Chondrocyte (in vitro differentiated cells): ENCODE measurements around the gene RNF166. TPM values are rescaled to one million over a fixed set of nuclear protein-coding genes. Genes with fewer than 3 reads are reported as not detected.

Source experiments
- DNase-seq: peaks from one replicate; pipeline ENCODE4 v3.0.0; 2021; ENCODE audit warnings: mixed read lengths, low spot score
- H3K27ac Mint-ChIP-seq: one replicate; pipeline ENCODE4 v1.8.0; 2021; ENCODE audit warnings: mild to moderate bottlenecking, moderate library complexity, mixed read lengths; ENCODE audit not compliant: unreplicated experiment
- H3K27me3 Mint-ChIP-seq: 2 replicates; pipeline ENCODE4 v1.8.0; 2021; ENCODE audit warnings: low read depth, mixed read lengths
- H3K36me3 Mint-ChIP-seq: 2 replicates; pipeline ENCODE4 v1.8.0; 2021; ENCODE audit warnings: low read depth, mixed read lengths
- H3K4me1 Mint-ChIP-seq: 2 replicates; pipeline ENCODE4 v1.8.0; 2021; ENCODE audit warnings: low read depth, mild to moderate bottlenecking, mixed read lengths
- H3K4me3 Mint-ChIP-seq: one replicate; pipeline ENCODE4 v1.8.0; 2021; ENCODE audit warnings: mild to moderate bottlenecking, moderate library complexity, mixed read lengths; ENCODE audit not compliant: unreplicated experiment
- H3K9me3 Mint-ChIP-seq: 2 replicates; pipeline ENCODE4 v1.8.0; 2021; ENCODE audit warnings: low read depth, mixed read lengths
- total RNA-seq: library from RNA; stranded (reverse); gene quantifications from 3 replicates; pipeline ENCODE4 v1.2.1, GENCODE V29; 2021
- TF ChIP-seq, protein P1 (sequence below): fragments of 200-600 bp; sonication (generic); IDR thresholded peaks from 2 replicates; pipeline ENCODE4 v1.5.0; 2021; ENCODE audit warnings: antibody characterized with exemption, mild to moderate bottlenecking, moderate library complexity

RNF166 gene
- total RNA-seq, 1 donor from 2014 or later: 12.8 TPM

DNA sequence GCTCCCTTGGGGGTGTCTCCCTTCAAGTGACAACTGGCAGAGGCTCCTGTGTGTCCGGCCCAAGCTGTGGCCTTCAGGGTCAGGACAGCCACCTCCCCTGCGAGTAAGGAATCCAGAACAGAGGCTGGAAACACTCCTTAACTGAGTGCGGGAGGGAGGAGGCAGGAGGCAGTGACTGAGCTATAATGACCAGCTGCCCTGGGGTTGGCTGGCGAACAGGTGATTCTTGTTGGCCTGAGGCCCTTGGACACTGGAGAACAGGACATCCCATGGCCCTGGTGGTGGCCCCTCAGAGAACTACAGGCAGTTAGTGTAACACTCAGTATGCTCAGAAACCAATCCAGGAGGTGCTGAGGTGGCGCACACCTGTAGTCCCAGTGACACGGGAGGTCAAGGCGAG lies 10.5 kb downstream of the RNF166 start:
- Mint-ChIP-seq H3K27me3 (peaks cover 2% of the 10 kb centered on the region), H3K4me3 (no peak overlapping the region), H3K36me3 (peaks cover 6% of the 10 kb centered on the region), H3K9me3 (no peaks in the 10 kb centered on the region), H3K27ac (no peak overlapping the region), H3K4me1 (peaks cover under 1% of the 10 kb centered on the region)
- TF ChIP-seq, protein P1, sequence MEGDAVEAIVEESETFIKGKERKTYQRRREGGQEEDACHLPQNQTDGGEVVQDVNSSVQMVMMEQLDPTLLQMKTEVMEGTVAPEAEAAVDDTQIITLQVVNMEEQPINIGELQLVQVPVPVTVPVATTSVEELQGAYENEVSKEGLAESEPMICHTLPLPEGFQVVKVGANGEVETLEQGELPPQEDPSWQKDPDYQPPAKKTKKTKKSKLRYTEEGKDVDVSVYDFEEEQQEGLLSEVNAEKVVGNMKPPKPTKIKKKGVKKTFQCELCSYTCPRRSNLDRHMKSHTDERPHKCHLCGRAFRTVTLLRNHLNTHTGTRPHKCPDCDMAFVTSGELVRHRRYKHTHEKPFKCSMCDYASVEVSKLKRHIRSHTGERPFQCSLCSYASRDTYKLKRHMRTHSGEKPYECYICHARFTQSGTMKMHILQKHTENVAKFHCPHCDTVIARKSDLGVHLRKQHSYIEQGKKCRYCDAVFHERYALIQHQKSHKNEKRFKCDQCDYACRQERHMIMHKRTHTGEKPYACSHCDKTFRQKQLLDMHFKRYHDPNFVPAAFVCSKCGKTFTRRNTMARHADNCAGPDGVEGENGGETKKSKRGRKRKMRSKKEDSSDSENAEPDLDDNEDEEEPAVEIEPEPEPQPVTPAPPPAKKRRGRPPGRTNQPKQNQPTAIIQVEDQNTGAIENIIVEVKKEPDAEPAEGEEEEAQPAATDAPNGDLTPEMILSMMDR: no peak
- DNase-seq: no peak

DNA sequence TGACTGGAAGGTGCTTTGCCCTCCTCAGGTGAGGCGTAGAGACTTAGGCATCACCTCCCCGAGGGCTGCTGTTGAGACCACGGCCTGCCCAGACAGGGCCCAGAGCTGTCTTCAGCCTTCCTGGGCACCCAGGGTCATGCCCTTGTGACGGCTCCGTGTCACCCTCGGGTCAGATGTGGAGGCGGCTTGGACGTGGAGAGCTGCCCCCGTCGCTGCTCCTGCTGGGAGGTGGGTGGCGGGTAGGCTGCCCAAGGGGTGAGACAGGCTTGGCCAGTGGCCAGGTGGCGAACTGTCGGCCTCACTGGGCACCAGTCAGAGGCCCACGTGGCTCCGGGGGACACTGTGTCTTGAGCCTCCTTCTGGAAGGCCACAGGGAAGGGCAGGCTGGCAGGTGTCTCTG lies 11.0 kb downstream of the RNF166 start:
- Mint-ChIP-seq H3K27ac (no peak overlapping the region), H3K4me1 (no peaks in the 10 kb centered on the region), H3K27me3 (peaks cover 6% of the 10 kb centered on the region), H3K9me3 (no peaks in the 10 kb centered on the region), H3K36me3 (peaks cover 6% of the 10 kb centered on the region), H3K4me3 (no peak overlapping the region)
- TF ChIP-seq, protein P1: no peak
- DNase-seq: no peak

DNA sequence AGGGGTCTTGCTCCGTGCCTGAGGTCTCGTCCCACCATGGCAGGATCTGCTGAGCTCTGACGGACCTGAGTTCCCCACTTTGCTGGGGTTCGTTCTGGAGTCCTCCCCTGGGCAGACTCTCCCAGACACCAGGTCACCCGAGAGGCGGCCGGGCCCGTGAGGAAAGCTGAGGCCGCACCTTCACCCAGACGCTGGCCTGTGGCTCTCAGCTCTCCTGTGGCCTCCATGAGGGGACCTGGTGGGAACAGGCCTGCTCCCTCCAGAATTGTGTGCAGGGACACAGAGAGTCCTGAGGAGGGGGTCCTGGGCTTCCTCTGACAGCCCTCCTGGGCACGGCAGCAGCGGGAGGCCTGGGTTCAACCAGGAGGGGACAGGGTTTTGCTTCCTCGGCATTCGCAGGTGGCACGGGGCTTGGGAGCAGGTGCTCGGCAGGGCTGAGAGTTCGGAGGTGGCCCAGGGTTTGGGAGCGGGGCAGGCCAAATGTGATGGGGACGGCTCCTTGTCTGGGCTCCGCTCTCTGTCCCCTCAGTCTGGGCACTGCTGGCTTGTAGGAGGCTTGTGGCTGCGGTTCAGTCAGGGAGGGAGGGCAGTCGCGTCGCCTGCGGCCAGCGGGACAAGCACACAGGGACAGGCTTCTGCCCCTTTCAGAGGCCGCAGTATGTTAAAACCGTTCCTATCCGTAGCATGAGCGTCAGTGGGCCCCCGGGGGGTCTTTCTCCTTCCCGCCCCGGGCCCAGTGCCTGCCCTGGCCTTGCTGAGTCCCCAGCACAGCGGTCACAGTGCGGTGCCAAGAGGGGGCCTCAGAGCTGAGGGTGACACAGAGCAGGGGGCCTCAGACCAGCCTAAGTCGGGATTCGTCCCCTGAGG lies 11.8 kb downstream of the RNF166 start:
- Mint-ChIP-seq H3K27ac (no peak overlapping the region), H3K9me3 (no peaks in the 10 kb centered on the region), H3K4me3 (no peak overlapping the region), H3K36me3 (peaks cover 3% of the 10 kb centered on the region), H3K4me1 (no peaks in the 10 kb centered on the region), H3K27me3 (peaks cover 6% of the 10 kb centered on the region)
- TF ChIP-seq, protein P1: no peak
- DNase-seq: no peak

DNA sequence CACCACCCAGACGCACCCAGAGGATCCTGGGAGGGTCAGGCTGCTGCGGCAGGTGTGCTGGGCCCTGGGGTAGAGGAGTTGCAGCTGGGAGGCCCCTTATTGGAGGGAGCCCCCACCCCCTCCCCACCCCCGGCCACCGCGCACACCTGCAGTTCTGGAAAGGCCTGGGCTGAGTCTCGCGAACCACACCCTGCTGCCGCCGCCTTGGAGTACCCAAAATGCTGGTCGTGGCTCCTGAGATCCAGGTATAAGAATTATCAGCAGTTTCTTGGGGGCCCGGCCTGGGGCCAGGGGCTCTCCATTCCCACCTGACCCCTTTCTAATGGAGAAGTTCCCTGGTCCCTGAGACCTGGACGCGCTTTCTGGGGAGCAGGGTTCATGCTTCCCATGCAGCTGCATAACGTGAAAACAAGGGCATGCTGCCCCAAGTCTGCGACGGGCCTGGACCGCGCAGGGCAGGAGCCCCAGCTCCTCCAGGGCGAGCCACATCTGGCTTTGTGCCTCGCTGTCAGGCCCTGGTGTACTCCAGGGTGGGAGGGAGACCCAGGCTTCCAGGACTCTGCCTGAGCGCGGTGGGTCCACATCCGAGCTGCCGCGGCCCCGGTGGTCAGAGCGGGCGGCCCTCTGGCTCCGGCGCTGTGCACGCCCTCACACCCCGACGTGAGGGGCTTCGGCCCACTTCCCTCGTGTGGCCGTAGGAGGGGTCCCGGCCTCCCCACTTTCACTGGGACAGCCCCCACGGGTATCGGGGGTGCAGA lies 12.6 kb downstream of the RNF166 start:
- no peaks in the 10 kb centered on the region for H3K4me1 Mint-ChIP-seq

DNA sequence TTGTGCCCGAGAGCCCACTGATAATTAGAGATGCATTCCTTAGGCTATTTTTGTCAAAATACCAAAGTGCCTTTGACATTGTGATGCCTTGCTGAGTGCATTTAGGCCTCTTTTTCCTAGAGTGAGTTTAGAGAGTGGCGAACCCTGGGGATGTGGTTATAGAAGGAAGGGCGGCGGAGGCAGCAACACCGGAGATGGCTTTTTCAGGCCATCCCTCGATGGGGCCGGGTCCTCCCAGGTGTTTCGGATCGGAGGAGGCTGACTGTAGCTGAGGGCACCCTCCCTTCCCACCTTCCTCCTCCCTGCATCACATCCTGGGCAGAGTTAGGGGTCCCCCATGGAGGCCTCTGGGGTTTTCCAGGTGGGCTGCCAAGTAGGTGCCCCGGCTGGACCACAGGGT lies 13.3 kb downstream of the RNF166 start:
- H3K4me3 Mint-ChIP-seq: no peak overlapping the region
- DNase-seq: no peak
- no peak overlapping the region for H3K27ac Mint-ChIP-seq
- peaks cover 3% of the 10 kb centered on the region for H3K36me3 Mint-ChIP-seq
- H3K4me1 Mint-ChIP-seq: no peaks in the 10 kb centered on the region
- H3K9me3 Mint-ChIP-seq: no peaks in the 10 kb centered on the region
- peaks cover 17% of the 10 kb centered on the region for H3K27me3 Mint-ChIP-seq
- TF ChIP-seq, protein P1: no peak

More for the DNA sequence above, 12.6 kb downstream of the RNF166 start:
- H3K27ac Mint-ChIP-seq: no peak overlapping the region
- H3K27me3 Mint-ChIP-seq: peaks cover 13% of the 10 kb centered on the region
- DNase-seq: no peak
- H3K36me3 Mint-ChIP-seq: peaks cover 3% of the 10 kb centered on the region
- H3K9me3 Mint-ChIP-seq: no peaks in the 10 kb centered on the region
- TF ChIP-seq, protein P1: no peak
- H3K4me3 Mint-ChIP-seq: no peak overlapping the region
